Testis (tissue), 2 donors: ENCODE measurements around the gene PLXND1.

ENCODE experiments used
- CTCF ChIP-seq, 3 experiments: fragments of 450-650 bp in 2 of 3; fragments of 200-600 bp in 1 of 3; sonication (generic) in 1 of 3; IDR thresholded peaks; one replicate each; pipeline ENCODE4 v1.5.1; 2016 to 2019; ENCODE audit warnings: antibody characterized with exemption in 3 of 3, mild to moderate bottlenecking in 2 of 3, moderate library complexity in 1 of 3
- POLR2A ChIP-seq: fragments of 450-650 bp; IDR thresholded peaks from one replicate; pipeline ENCODE4 v1.6.1; 2017; ENCODE audit warnings: antibody characterized with exemption, mild to moderate bottlenecking, moderate library complexity

DNA sequence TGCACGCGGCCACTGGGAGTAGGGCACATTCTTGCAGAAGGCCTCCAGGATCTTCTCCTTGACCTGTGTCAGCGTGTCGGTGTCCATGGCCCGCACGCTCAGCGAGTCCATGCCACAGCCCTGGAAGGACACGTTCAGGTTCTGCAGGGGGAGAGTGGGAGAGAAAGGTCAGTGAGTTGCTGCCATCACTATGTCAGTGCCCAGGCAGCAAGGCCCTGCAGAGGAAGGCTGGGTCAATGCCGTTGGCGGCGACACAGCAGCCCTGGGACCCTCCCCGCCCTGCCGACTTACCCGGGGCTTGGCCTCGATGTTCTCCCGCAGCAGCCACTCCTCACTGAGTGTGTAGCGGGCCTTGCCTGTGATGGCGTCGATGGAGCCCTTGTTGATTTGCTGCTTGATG, 43.7 kb downstream of the PLXND1 start:
- no peak for TF ChIP-seq CTCF (IDR thresholded peaks at IDR 0.05)
- TF ChIP-seq POLR2A = no peak
